NT2/D1 (cell line): ENCODE data around the gene ADGRG3.

Experiments
- DNase-seq: peaks from one replicate; pipeline ENCODE4 v3.0.0-alpha.2; 2011; ENCODE audit warnings: low read depth, low spot score
- H3K27me3 ChIP-seq: 2 replicates; pipeline ENCODE4 v1.6.0; 2011; ENCODE audit warnings: mild to moderate bottlenecking; ENCODE audit not compliant: insufficient read length, insufficient read depth
- H3K36me3 ChIP-seq: 2 replicates; pipeline ENCODE4 v1.6.1; 2011; ENCODE audit warnings: mild to moderate bottlenecking, low read length, mixed read lengths; ENCODE audit not compliant: insufficient read depth, insufficient read length
- H3K4me1 ChIP-seq: 2 replicates; pipeline ENCODE4 v1.5.1; 2011; ENCODE audit not compliant: insufficient read depth, insufficient read length
- H3K4me3 ChIP-seq: 2 replicates; pipeline ENCODE4 v1.5.1; 2011; ENCODE audit warnings: low read depth; ENCODE audit not compliant: insufficient read length
- H3K9ac ChIP-seq: 2 replicates; pipeline ENCODE4 v1.6.0; 2011; ENCODE audit warnings: low read depth; ENCODE audit not compliant: insufficient read length
- H3K9me3 ChIP-seq: 2 replicates; pipeline ENCODE4 v1.5.1; 2011; ENCODE audit warnings: mild to moderate bottlenecking, low read length; ENCODE audit not compliant: insufficient read depth
- SUZ12 ChIP-seq: IDR thresholded peaks from 2 replicates; pipeline ENCODE4 v1.6.1; 2011; ENCODE audit not compliant: insufficient read length, insufficient read depth; ENCODE audit errors: extremely low read depth
- YY1 ChIP-seq: IDR thresholded peaks from 2 replicates; pipeline ENCODE4 v1.6.1; 2011; ENCODE audit not compliant: insufficient read length, insufficient read depth
- ZNF274 ChIP-seq: IDR thresholded peaks from 2 replicates; pipeline ENCODE4 v1.6.1; 2011; ENCODE audit warnings: mild to moderate bottlenecking, low read depth, low read length

ADGRG3 gene

GRCh38 chr16:57651344-57652333, 16.5 kb upstream of the ADGRG3 start:
- no peak for DNase-seq
- peaks cover 14% of the 10 kb centered on the region for H3K4me1 ChIP-seq
- TF ChIP-seq ZNF274 (no peak), SUZ12 (no peak), YY1 (no peak)
- peaks cover 4% of the 10 kb centered on the region for H3K36me3 ChIP-seq
- no peak overlapping the region for H3K4me3 ChIP-seq
- no peaks in the 10 kb centered on the region for H3K9me3 ChIP-seq
- H3K9ac ChIP-seq, result no peak overlapping the region
- H3K27me3 ChIP-seq, result no peaks in the 10 kb centered on the region

- Histone ChIP-seq H3K36me3 (peaks cover 4% of the 10 kb centered on the region), H3K9ac (peak overlapping the region; percentile 24), H3K4me3 (no peak overlapping the region), H3K4me1 (peaks cover 14% of the 10 kb centered on the region), H3K27me3 (no peaks in the 10 kb centered on the region), H3K9me3 (no peaks in the 10 kb centered on the region)
- no peak for DNase-seq
- TF ChIP-seq SUZ12, result no peak
- TF ChIP-seq ZNF274, result no peak
- no peak for TF ChIP-seq YY1
Measured at GRCh38 chr16:57652695-57653471, 15.2 kb upstream of the ADGRG3 start.

GRCh38 chr16:57653936-57654335, 14.2 kb upstream of the ADGRG3 start:
- H3K9me3 ChIP-seq, result no peaks in the 10 kb centered on the region
- no peak overlapping the region for H3K4me3 ChIP-seq
- DNase-seq, result no peak
- peaks cover 4% of the 10 kb centered on the region for H3K36me3 ChIP-seq
- peak overlapping the region; percentile 24 for H3K9ac ChIP-seq
- TF ChIP-seq SUZ12 (no peak), YY1 (no peak)
- peaks cover 17% of the 10 kb centered on the region for H3K4me1 ChIP-seq
- no peaks in the 10 kb centered on the region for H3K27me3 ChIP-seq

- Histone ChIP-seq H3K4me3 (no peak overlapping the region), H3K27me3 (no peaks in the 10 kb centered on the region), H3K9me3 (no peaks in the 10 kb centered on the region), H3K36me3 (no peaks in the 10 kb centered on the region), H3K9ac (no peak overlapping the region), H3K4me1 (peaks cover 18% of the 10 kb centered on the region)
- TF ChIP-seq ZNF274 (no peak), YY1 (no peak), SUZ12 (no peak)
- no peak for DNase-seq
Measured at GRCh38 chr16:57656342-57656955, 11.7 kb upstream of the ADGRG3 start.

GRCh38 chr16:57657228-57657627, 10.9 kb upstream of the ADGRG3 start:
- H3K4me1 ChIP-seq, result peaks cover 16% of the 10 kb centered on the region

GRCh38 chr16:57658130-57658877, 9.8 kb upstream of the ADGRG3 start:
- Histone ChIP-seq H3K27me3 (no peaks in the 10 kb centered on the region), H3K9me3 (no peaks in the 10 kb centered on the region), H3K9ac (no peak overlapping the region), H3K4me1 (peaks cover 13% of the 10 kb centered on the region), H3K36me3 (peaks cover 5% of the 10 kb centered on the region), H3K4me3 (no peak overlapping the region)
- TF ChIP-seq YY1 (no peak), ZNF274 (no peak), SUZ12 (no peak)
- DNase-seq, result no peak

More at GRCh38 chr16:57657228-57657627, 10.9 kb upstream of the ADGRG3 start:
- no peaks in the 10 kb centered on the region for H3K27me3 ChIP-seq
- no peak for TF ChIP-seq YY1
- TF ChIP-seq SUZ12, result no peak
- no peak for TF ChIP-seq ZNF274
- H3K4me3 ChIP-seq, result no peak overlapping the region
- no peak for DNase-seq
- H3K9ac ChIP-seq, result peak overlapping the region; percentile 6
- no peaks in the 10 kb centered on the region for H3K9me3 ChIP-seq
- peaks cover 5% of the 10 kb centered on the region for H3K36me3 ChIP-seq
